Ishikawa (cell line): ENCODE measurements around the gene FASN.

ENCODE experiments used
- CEBPB ChIP-seq: IDR thresholded peaks from 2 replicates; pipeline ENCODE4 v1.6.1; 2012
- CREB1 ChIP-seq: IDR thresholded peaks from 2 replicates; pipeline ENCODE4 v1.6.1; 2012; ENCODE audit warnings: low read depth
- EGR1 ChIP-seq: IDR thresholded peaks from 2 replicates; pipeline ENCODE4 v1.6.1; 2012
- EP300 ChIP-seq: IDR thresholded peaks from 2 replicates; pipeline ENCODE4 v1.6.1; 2012; ENCODE audit warnings: borderline replicate concordance
- FOXM1 ChIP-seq: IDR thresholded peaks from 2 replicates; pipeline ENCODE4 v1.6.1; 2012; ENCODE audit warnings: low read depth, borderline replicate concordance
- NFIC ChIP-seq: IDR thresholded peaks from 2 replicates; pipeline ENCODE4 v1.6.1; 2012
- RAD21 ChIP-seq: IDR thresholded peaks from 2 replicates; pipeline ENCODE4 v1.6.1; 2012; ENCODE audit warnings: low read depth
- TAF1 ChIP-seq: IDR thresholded peaks from 2 replicates; pipeline ENCODE4 v1.6.1; 2012; ENCODE audit warnings: low read depth, mild to moderate bottlenecking
- TCF12 ChIP-seq: IDR thresholded peaks from 2 replicates; pipeline ENCODE4 v1.6.1; 2012; ENCODE audit warnings: low read depth
- TEAD4 ChIP-seq: IDR thresholded peaks from 2 replicates; pipeline ENCODE4 v1.6.1; 2012
- YY1 ChIP-seq: IDR thresholded peaks from 2 replicates; pipeline ENCODE4 v1.6.1; 2012; ENCODE audit warnings: low read depth
- TF ChIP-seq, protein P1 (sequence below): IDR thresholded peaks from 2 replicates; pipeline ENCODE4 v1.6.1; 2012
- TF ChIP-seq, protein P2 (sequence below): IDR thresholded peaks from 2 replicates; pipeline ENCODE4 v1.6.1; 2012
- TF ChIP-seq, protein P3 (sequence below): IDR thresholded peaks from 2 replicates; pipeline ENCODE4 v1.6.1; 2012; ENCODE audit warnings: low read depth, mild to moderate bottlenecking

DNA sequence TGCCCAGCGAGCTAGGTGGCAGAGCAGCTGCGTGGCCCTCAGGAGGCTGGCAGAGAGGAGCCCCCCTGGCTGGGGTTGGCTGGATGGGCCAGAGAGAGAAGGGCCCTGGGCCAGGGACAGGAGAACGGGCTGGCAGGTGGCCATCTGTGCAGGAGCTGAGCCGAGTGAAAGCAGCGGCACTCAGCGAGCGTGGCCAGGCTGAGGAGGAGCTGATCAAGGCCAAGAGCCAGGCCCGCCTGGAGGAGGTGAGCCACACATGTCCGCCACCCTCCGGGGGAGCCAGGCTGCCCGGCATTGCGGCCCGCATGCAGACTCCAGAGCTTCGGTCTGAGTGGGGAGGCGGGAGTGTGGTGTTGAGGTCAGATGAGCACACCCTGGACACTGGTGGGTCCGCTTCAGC is 68.6 kb downstream of the FASN start:
- TF ChIP-seq TCF12 (no peak), FOXM1 (no peak), RAD21 (no peak), EGR1 (no peak), CREB1 (no peak), EP300 (no peak), YY1 (no peak), NFIC (no peak), TAF1 (no peak), TEAD4 (no peak), CEBPB (no peak)
- TF ChIP-seq, protein P1, sequence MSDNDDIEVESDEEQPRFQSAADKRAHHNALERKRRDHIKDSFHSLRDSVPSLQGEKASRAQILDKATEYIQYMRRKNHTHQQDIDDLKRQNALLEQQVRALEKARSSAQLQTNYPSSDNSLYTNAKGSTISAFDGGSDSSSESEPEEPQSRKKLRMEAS = no peak
- TF ChIP-seq, protein P2, sequence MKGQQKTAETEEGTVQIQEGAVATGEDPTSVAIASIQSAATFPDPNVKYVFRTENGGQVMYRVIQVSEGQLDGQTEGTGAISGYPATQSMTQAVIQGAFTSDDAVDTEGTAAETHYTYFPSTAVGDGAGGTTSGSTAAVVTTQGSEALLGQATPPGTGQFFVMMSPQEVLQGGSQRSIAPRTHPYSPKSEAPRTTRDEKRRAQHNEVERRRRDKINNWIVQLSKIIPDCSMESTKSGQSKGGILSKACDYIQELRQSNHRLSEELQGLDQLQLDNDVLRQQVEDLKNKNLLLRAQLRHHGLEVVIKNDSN = no peak
- TF ChIP-seq, protein P3, sequence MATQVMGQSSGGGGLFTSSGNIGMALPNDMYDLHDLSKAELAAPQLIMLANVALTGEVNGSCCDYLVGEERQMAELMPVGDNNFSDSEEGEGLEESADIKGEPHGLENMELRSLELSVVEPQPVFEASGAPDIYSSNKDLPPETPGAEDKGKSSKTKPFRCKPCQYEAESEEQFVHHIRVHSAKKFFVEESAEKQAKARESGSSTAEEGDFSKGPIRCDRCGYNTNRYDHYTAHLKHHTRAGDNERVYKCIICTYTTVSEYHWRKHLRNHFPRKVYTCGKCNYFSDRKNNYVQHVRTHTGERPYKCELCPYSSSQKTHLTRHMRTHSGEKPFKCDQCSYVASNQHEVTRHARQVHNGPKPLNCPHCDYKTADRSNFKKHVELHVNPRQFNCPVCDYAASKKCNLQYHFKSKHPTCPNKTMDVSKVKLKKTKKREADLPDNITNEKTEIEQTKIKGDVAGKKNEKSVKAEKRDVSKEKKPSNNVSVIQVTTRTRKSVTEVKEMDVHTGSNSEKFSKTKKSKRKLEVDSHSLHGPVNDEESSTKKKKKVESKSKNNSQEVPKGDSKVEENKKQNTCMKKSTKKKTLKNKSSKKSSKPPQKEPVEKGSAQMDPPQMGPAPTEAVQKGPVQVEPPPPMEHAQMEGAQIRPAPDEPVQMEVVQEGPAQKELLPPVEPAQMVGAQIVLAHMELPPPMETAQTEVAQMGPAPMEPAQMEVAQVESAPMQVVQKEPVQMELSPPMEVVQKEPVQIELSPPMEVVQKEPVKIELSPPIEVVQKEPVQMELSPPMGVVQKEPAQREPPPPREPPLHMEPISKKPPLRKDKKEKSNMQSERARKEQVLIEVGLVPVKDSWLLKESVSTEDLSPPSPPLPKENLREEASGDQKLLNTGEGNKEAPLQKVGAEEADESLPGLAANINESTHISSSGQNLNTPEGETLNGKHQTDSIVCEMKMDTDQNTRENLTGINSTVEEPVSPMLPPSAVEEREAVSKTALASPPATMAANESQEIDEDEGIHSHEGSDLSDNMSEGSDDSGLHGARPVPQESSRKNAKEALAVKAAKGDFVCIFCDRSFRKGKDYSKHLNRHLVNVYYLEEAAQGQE = no peak
